HepG2 (cell line): Measurements from ENCODE around the gene FBXO2. TPM values are rescaled to one million over a fixed set of nuclear protein-coding genes. Genes with fewer than 3 reads are reported as not detected.
A peak's percentile ranks its signal among the peaks of the same experiment; 100 is the strongest.

Experiments used
- DPF2 ChIP-seq: sonication (generic); formaldehyde crosslinking; IDR thresholded peaks from 2 replicates; pipeline ENCODE4 v1.4.0; 2020; ENCODE audit warnings: mild to moderate bottlenecking, low read depth, missing genetic modification reagents, borderline replicate concordance
- FLYWCH1 ChIP-seq: sonication (generic); formaldehyde crosslinking; IDR thresholded peaks from 2 replicates; pipeline ENCODE4 v1.8.1; 2023; ENCODE audit warnings: mild to moderate bottlenecking, missing genetic modification reagents
- GATAD2A ChIP-seq: IDR thresholded peaks from 2 replicates; pipeline ENCODE4 v1.6.1; 2016
- HMGXB4 ChIP-seq, 2 experiments: sonication (generic) in 1 of 2; formaldehyde crosslinking in 1 of 2; IDR thresholded peaks; 2 replicates each; pipeline versions ENCODE4 v1.4.0 to v1.6.1; 2018 to 2020; ENCODE audit warnings: missing genetic modification reagents in 2 of 2, borderline replicate concordance in 1 of 2, low read depth in 1 of 2, mild to moderate bottlenecking in 1 of 2, missing biosample characterization in 1 of 2
- ISX ChIP-seq: sonication (generic); formaldehyde crosslinking; conservative IDR thresholded peaks from 2 replicates; pipeline ENCODE4 v1.5.0; 2020; ENCODE audit warnings: missing genetic modification reagents
- PHF5A ChIP-seq: IDR thresholded peaks from one replicate; pipeline ENCODE4 v1.6.1; 2018; ENCODE audit warnings: low read depth, missing genetic modification reagents; ENCODE audit not compliant: unreplicated experiment
- PTBP1 ChIP-seq: fragments of 200-400 bp; formaldehyde crosslinking; IDR thresholded peaks from 2 replicates; pipeline ENCODE4 v1.6.1; 2018; ENCODE audit warnings: low read length, low read depth; ENCODE audit not compliant: poor library complexity, severe bottlenecking
- RCOR2 ChIP-seq: IDR thresholded peaks from 2 replicates; pipeline ENCODE4 v1.6.1; 2016; ENCODE audit warnings: missing biosample characterization, missing genetic modification reagents
- RFX1 ChIP-seq: fragments of 450-650 bp; IDR thresholded peaks from 2 replicates; pipeline ENCODE4 v1.6.1; 2017
- SCMH1 ChIP-seq: sonication (generic); formaldehyde crosslinking; IDR thresholded peaks from 2 replicates; pipeline ENCODE4 v1.9.0; 2021; ENCODE audit warnings: missing genetic modification reagents, mild to moderate bottlenecking, borderline replicate concordance
- SPEN ChIP-seq: sonication (generic); formaldehyde crosslinking; IDR thresholded peaks from 2 replicates; pipeline ENCODE4 v1.5.1; 2020; ENCODE audit warnings: low read depth, mild to moderate bottlenecking, missing genetic modification reagents
- ZMAT3 ChIP-seq: sonication (generic); formaldehyde crosslinking; conservative IDR thresholded peaks from 2 replicates; pipeline ENCODE4 v1.7.0; 2021; ENCODE audit warnings: missing genetic modification reagents
- ZNF10 ChIP-seq: sonication (generic); formaldehyde crosslinking; IDR thresholded peaks from 2 replicates; pipeline ENCODE4 v1.4.0; 2020; ENCODE audit warnings: mild to moderate bottlenecking, low read depth, missing genetic modification reagents, borderline replicate concordance
- ZNF207 ChIP-seq: fragments of 450-650 bp; IDR thresholded peaks from 2 replicates; pipeline ENCODE4 v1.6.1; 2016; ENCODE audit warnings: antibody characterized with exemption, borderline replicate concordance
- ZNF329 ChIP-seq: sonication (generic); formaldehyde crosslinking; IDR thresholded peaks from 2 replicates; pipeline ENCODE4 v1.9.0; 2021; ENCODE audit warnings: low read depth, mild to moderate bottlenecking, missing genetic modification reagents
- ZNF503 ChIP-seq: sonication (generic); formaldehyde crosslinking; IDR thresholded peaks from 2 replicates; pipeline ENCODE4 v1.4.0; 2020; ENCODE audit warnings: missing genetic modification reagents
- ZNF660 ChIP-seq: sonication (generic); formaldehyde crosslinking; IDR thresholded peaks from 2 replicates; pipeline ENCODE4 v1.5.1; 2020; ENCODE audit warnings: mild to moderate bottlenecking, low read depth, missing genetic modification reagents, borderline replicate concordance
- polyA plus RNA-seq, 8 experiments: library from polyadenylated mRNA; depleted of rRNA in 3 of 8; stranded (reverse) in 7 of 8; unstranded in 1 of 8; fragments of >200 nt; fragmentation: Illumina TruSeq in 4 of 8; extraction: Trizol in 4 of 8; gene quantifications; 2 replicates each; pipeline versions ENCODE4 v1.2.1 to v1.2.3, GENCODE V29; 2011 to 2016; ENCODE audit warnings: low read depth in 4 of 8, missing spikeins in 1 of 8, mixed read lengths in 1 of 8; ENCODE audit not compliant: insufficient read depth in 1 of 8
- total RNA-seq, 5 experiments: library from RNA; depleted of rRNA; stranded (reverse); fragments of >200 nt; fragmentation: Illumina TruSeq; extraction: Trizol; gene quantifications; 2 replicates each; pipeline ENCODE4 v1.2.3, GENCODE V29; 2016; ENCODE audit warnings: low read depth in 1 of 5
- TF ChIP-seq, protein P1 (sequence below): sonication (generic); formaldehyde crosslinking; IDR thresholded peaks from 2 replicates; pipeline ENCODE4 v1.4.0; 2020; ENCODE audit warnings: mild to moderate bottlenecking, low read depth, missing genetic modification reagents
- TF ChIP-seq, protein P2 (sequence below): sonication (generic); formaldehyde crosslinking; IDR thresholded peaks from 2 replicates; pipeline ENCODE4 v1.4.0; 2020; ENCODE audit warnings: missing genetic modification reagents
- TF ChIP-seq, protein P3 (sequence below): sonication (generic); IDR thresholded peaks from 2 replicates; pipeline ENCODE4 v1.6.1; 2016; ENCODE audit warnings: low read depth, borderline replicate concordance
- TF ChIP-seq, protein P4 (sequence below): sonication (generic); formaldehyde crosslinking; IDR thresholded peaks from 2 replicates; pipeline ENCODE4 v1.5.0; 2020; ENCODE audit warnings: missing genetic modification reagents

Gene FBXO2
- total and polyA plus RNA-seq, 2 of the 13 experiments (the other 11 are each of a cell fraction or from before 2014, with no cell fraction given) = 79.3 to 112 TPM

GRCh38 chr1:11653101-11653860 lies 948 bp downstream of the FBXO2 start (continued):
- TF ChIP-seq, protein P1, sequence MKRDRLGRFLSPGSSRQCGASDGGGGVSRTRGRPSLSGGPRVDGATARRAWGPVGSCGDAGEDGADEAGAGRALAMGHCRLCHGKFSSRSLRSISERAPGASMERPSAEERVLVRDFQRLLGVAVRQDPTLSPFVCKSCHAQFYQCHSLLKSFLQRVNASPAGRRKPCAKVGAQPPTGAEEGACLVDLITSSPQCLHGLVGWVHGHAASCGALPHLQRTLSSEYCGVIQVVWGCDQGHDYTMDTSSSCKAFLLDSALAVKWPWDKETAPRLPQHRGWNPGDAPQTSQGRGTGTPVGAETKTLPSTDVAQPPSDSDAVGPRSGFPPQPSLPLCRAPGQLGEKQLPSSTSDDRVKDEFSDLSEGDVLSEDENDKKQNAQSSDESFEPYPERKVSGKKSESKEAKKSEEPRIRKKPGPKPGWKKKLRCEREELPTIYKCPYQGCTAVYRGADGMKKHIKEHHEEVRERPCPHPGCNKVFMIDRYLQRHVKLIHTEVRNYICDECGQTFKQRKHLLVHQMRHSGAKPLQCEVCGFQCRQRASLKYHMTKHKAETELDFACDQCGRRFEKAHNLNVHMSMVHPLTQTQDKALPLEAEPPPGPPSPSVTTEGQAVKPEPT = no peak
- TF ChIP-seq FLYWCH1 (CRISPR knock-in tag) (no peak), ZNF10 (CRISPR knock-in tag) (no peak), RFX1 (no peak), PTBP1 (no peak), ZNF207 (no peak), SCMH1 (CRISPR knock-in tag) (no peak), ISX (no peak), SPEN (CRISPR knock-in tag) (peak; percentile 76), HMGXB4 (CRISPR knock-in tag; IDR thresholded peaks at IDR 0.05; ENCODE audit: borderline replicate concordance in 1 of 2, low read depth in 1 of 2) (peak in 1 of 2 experiments; percentile 39; a peak in 1 of 4 replicates), ZNF660 (CRISPR knock-in tag) (no peak), RCOR2 (CRISPR knock-in tag) (no peak), DPF2 (CRISPR knock-in tag) (peak; percentile 45; the same call in 1 of the 2 replicates), ZMAT3 (CRISPR knock-in tag) (no peak), PHF5A (CRISPR knock-in tag) (no peak), ZNF503 (no peak), GATAD2A (CRISPR knock-in tag) (peak; percentile 46; the same call in 1 of the 2 replicates), ZNF329 (CRISPR knock-in tag) (no peak)
- TF ChIP-seq, protein P2, sequence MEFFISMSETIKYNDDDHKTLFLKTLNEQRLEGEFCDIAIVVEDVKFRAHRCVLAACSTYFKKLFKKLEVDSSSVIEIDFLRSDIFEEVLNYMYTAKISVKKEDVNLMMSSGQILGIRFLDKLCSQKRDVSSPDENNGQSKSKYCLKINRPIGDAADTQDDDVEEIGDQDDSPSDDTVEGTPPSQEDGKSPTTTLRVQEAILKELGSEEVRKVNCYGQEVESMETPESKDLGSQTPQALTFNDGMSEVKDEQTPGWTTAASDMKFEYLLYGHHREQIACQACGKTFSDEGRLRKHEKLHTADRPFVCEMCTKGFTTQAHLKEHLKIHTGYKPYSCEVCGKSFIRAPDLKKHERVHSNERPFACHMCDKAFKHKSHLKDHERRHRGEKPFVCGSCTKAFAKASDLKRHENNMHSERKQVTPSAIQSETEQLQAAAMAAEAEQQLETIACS (CRISPR knock-in tag) = no peak
- TF ChIP-seq, protein P3, sequence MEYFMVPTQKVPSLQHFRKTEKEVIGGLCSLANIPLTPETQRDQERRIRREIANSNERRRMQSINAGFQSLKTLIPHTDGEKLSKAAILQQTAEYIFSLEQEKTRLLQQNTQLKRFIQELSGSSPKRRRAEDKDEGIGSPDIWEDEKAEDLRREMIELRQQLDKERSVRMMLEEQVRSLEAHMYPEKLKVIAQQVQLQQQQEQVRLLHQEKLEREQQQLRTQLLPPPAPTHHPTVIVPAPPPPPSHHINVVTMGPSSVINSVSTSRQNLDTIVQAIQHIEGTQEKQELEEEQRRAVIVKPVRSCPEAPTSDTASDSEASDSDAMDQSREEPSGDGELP = peak; percentile 66; the same call in 1 of the 2 replicates
- TF ChIP-seq, protein P4, sequence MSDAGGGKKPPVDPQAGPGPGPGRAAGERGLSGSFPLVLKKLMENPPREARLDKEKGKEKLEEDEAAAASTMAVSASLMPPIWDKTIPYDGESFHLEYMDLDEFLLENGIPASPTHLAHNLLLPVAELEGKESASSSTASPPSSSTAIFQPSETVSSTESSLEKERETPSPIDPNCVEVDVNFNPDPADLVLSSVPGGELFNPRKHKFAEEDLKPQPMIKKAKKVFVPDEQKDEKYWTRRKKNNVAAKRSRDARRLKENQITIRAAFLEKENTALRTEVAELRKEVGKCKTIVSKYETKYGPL (CRISPR knock-in tag) = no peak
